ENCODE measurements around the gene LAMA3.
"Not testable (repeated sequence)": the region's sequence is repeated elsewhere in the genome, so short reads cannot be mapped to it uniquely, and the experiment has no call there.

LAMA3 gene

GRCh38 chr18:23704806-23705205, 15.6 kb downstream of the LAMA3 start:
- no peak for DNase-seq

GRCh38 chr18:23706971-23707640, 17.9 kb downstream of the LAMA3 start:
- DNase-seq, result no peak

- no peak for DNase-seq
Measured at GRCh38 chr18:23710068-23710527, 20.8 kb downstream of the LAMA3 start.

GRCh38 chr18:23710946-23711345, 21.7 kb downstream of the LAMA3 start:
- no peak for DNase-seq

- no peak for DNase-seq
Measured at GRCh38 chr18:23711426-23711825, 22.2 kb downstream of the LAMA3 start.

GRCh38 chr18:23712445-23712844, 23.2 kb downstream of the LAMA3 start:
- DNase-seq, result peak; percentile 5

GRCh38 chr18:23714576-23714975, 25.3 kb downstream of the LAMA3 start:
- DNase-seq, result no peak

GRCh38 chr18:23716079-23716478, 26.8 kb downstream of the LAMA3 start:
- not testable (repeated sequence) for DNase-seq

- no peak for DNase-seq
Measured at GRCh38 chr18:23716516-23716915, 27.3 kb downstream of the LAMA3 start.

- DNase-seq, result no peak
Measured at GRCh38 chr18:23716966-23717365, 27.7 kb downstream of the LAMA3 start.

GRCh38 chr18:23718243-23718720, 29.0 kb downstream of the LAMA3 start:
- no peak for DNase-seq

GRCh38 chr18:23718731-23719130, 29.5 kb downstream of the LAMA3 start:
- no peak for DNase-seq

GRCh38 chr18:23719634-23720201, 30.5 kb downstream of the LAMA3 start:
- no peak for DNase-seq

- DNase-seq, result no peak
Measured at GRCh38 chr18:23721696-23722480, 32.6 kb downstream of the LAMA3 start.

GRCh38 chr18:23722646-23723045, 33.4 kb downstream of the LAMA3 start:
- no peak for DNase-seq

GRCh38 chr18:23723121-23723520, 33.9 kb downstream of the LAMA3 start:
- no peak for DNase-seq

- no peak for DNase-seq
Measured at GRCh38 chr18:23724681-23725080, 35.4 kb downstream of the LAMA3 start.

- DNase-seq, result no peak
Measured at GRCh38 chr18:23725351-23725750, 36.1 kb downstream of the LAMA3 start.

- DNase-seq, result no peak
Measured at GRCh38 chr18:23725827-23726661, 36.8 kb downstream of the LAMA3 start.

GRCh38 chr18:23727707-23728493, 38.6 kb downstream of the LAMA3 start:
- DNase-seq, result no peak

GRCh38 chr18:23730857-23731256, 41.6 kb downstream of the LAMA3 start:
- no peak for DNase-seq

- DNase-seq, result no peak
Measured at GRCh38 chr18:23731861-23732260, 42.6 kb downstream of the LAMA3 start.
